ENCODE results near the gene MAZ.

MAZ gene

DNA sequence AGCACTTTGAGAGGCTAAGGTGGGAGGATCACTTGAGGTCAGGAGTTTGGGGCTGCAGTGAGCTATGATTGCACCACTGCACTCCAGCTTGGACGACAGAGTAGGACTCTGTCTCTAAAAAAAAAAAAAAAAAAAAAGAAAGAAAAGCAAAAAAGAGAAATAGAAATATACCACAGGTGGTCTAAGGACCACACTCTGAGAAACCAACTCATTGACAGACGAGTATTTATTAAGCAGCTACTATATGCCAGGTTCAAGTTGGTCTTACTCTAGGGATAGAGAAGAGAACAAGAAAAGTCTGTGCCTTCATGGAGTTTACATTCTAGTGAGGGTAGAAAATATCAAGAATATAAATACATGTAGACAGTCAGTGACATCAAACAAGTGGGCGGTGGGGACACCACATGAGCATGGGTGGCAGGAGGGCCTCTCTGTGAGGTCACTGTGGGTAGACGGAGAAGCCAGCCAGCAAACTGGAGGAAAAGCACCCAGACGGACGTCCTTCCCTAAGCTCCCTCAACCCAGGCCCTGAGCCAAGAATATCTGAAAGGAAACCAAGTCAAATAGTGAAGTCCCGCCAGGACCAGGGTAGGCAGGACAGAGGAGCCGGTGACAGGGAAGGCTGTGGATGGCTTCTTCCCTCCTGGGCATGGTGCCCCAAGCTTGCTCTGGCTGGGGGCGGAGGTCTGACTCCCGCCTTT, 52.0 kb downstream of the MAZ start:
- DNase-seq: no peak

DNA sequence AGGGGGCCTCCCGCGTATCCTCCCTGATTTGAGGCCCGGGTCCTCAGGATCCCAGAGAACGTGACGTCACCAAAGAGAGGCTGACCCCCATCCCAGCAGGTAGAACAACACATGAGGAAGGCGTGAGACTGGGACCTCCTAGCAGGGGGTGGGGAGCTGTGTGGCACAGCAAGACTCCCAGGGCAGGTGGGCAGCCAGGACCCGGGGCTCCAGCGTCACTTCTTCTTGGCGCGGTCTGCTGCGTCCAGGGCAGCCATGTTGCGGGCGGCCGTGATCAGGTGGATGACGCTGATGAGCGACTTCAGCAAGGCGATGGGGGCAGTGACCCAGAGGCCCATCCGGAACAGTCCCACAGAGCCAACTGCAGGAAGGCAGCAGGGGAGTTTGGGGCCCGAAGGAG, 52.6 kb downstream of the MAZ start:
- no peak for DNase-seq

GRCh38 chr16:29860218-29860617, 53.9 kb downstream of the MAZ start:
- no peak for DNase-seq
